Measurements from ENCODE around the gene EFNB1.

- TF ChIP-seq, protein P1, sequence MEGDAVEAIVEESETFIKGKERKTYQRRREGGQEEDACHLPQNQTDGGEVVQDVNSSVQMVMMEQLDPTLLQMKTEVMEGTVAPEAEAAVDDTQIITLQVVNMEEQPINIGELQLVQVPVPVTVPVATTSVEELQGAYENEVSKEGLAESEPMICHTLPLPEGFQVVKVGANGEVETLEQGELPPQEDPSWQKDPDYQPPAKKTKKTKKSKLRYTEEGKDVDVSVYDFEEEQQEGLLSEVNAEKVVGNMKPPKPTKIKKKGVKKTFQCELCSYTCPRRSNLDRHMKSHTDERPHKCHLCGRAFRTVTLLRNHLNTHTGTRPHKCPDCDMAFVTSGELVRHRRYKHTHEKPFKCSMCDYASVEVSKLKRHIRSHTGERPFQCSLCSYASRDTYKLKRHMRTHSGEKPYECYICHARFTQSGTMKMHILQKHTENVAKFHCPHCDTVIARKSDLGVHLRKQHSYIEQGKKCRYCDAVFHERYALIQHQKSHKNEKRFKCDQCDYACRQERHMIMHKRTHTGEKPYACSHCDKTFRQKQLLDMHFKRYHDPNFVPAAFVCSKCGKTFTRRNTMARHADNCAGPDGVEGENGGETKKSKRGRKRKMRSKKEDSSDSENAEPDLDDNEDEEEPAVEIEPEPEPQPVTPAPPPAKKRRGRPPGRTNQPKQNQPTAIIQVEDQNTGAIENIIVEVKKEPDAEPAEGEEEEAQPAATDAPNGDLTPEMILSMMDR (IDR thresholded peaks at IDR 0.05), result no peak
- no peak for TF ChIP-seq EZH2 (IDR thresholded peaks at IDR 0.05; ENCODE audit: borderline replicate concordance, insufficient read depth, low read depth, low read length, poor library complexity, severe bottlenecking)
Observed at GRCh38 chrX:68881911-68882310, 53.1 kb downstream of the EFNB1 start.
